ENCODE data around the gene DNAJA1. TPM values are rescaled to one million over a fixed set of nuclear protein-coding genes. Genes with fewer than 3 reads are reported as not detected.
A peak's percentile ranks its signal among the peaks of the same experiment; 100 is the strongest.

The DNAJA1 gene
- 70.0 TPM for total RNA-seq

DNA sequence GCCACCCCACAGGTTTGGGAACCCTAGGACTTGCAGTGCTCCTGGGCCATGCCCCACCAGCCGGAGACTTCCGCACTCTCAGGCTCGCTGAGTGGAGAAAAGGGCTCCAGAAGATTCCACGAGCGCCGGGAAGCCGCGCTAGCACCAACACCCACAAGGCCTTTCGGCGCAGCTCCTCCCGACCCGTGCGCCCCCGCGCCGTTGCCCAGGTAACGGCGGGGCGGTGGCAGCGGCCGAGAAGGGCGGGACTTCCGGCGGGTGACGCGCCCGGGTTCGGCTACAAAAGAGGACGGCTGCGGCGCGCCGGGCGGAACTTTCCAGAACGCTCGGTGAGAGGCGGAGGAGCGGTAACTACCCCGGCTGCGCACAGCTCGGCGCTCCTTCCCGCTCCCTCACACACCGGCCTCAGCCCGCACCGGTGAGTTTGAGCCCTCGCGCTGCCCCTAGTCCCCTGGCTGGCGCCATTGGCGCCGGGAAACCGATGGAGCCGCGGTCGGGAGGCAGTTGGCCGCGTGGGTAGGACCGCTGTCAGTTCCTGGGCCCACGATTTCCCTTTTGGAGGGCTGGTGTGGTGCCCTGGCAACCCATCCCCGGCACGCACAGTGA is at the start of gene DNAJA1:
Gene DNAJA1 (plus strand): TSS at position 308 of the 606 bp plus-strand sequence. CDS start 1,212 bp downstream, outside the sequence.
- Histone ChIP-seq H3K4me3 (peak within 1 kb of the TSS; percentile 83 to 94), H3K27ac (peak within 1 kb of the TSS; percentile 100), H3K4me1 (peaks cover 57% of the 10 kb centered on the region), H3K9me3 (no peaks in the 10 kb centered on the region), H3K36me3 (peaks cover 0 to 27% of the 10 kb centered on the region in 2 donors), H3K27me3 (no peaks in the 10 kb centered on the region)
- TF ChIP-seq, protein P1, sequence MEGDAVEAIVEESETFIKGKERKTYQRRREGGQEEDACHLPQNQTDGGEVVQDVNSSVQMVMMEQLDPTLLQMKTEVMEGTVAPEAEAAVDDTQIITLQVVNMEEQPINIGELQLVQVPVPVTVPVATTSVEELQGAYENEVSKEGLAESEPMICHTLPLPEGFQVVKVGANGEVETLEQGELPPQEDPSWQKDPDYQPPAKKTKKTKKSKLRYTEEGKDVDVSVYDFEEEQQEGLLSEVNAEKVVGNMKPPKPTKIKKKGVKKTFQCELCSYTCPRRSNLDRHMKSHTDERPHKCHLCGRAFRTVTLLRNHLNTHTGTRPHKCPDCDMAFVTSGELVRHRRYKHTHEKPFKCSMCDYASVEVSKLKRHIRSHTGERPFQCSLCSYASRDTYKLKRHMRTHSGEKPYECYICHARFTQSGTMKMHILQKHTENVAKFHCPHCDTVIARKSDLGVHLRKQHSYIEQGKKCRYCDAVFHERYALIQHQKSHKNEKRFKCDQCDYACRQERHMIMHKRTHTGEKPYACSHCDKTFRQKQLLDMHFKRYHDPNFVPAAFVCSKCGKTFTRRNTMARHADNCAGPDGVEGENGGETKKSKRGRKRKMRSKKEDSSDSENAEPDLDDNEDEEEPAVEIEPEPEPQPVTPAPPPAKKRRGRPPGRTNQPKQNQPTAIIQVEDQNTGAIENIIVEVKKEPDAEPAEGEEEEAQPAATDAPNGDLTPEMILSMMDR (IDR thresholded peaks at IDR 0.05), result no peak
- TF ChIP-seq POLR2AphosphoS5 (IDR thresholded peaks at IDR 0.05; ENCODE audit: insufficient read depth in 1 of 2, low read depth in 1 of 2) (peak; percentile 97 to 99), POLR2A (IDR thresholded peaks at IDR 0.05) (peak; percentile 95 to 96)
- intact Hi-C loops (cut with DNase I), result no loop called here
- DNase-seq (ENCODE audit: extremely low spot score in 2 of 2), result peak; percentile 97 to 98

DNA sequence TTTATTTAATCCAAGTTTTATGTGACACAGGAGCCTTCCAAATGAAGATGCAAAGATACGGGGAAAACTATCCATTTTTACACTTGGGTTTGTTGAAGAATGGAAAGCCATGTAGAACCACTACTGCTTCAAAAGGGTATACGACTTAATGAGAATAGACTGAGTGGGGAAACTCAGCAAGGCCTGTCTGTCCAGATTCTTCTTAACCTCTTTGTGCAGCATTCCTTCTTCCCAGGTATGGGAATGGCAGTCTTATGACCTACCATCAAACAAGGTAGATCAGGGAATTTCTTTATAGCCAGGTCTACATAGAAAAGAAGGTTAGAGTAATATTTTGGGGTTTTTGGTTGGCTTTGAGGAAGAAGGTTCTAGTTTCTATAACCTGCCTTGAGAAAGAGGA is 47.0 kb upstream of the DNAJA1 start:
- no peak for DNase-seq (ENCODE audit: extremely low spot score in 2 of 2)
- no peaks in the 10 kb centered on the region for H3K9me3 ChIP-seq
- no peaks in the 10 kb centered on the region for H3K27me3 ChIP-seq
- intact Hi-C loops (cut with DNase I), result no loop called here
- H3K27ac ChIP-seq, result no peak overlapping the region
- peaks cover 0 to 23% of the 10 kb centered on the region in 2 donors for H3K36me3 ChIP-seq
- no peaks in the 10 kb centered on the region for H3K4me1 ChIP-seq
- TF ChIP-seq POLR2A (IDR thresholded peaks at IDR 0.05) (no peak), POLR2AphosphoS5 (IDR thresholded peaks at IDR 0.05; ENCODE audit: insufficient read depth in 1 of 2, low read depth in 1 of 2) (no peak)
- TF ChIP-seq, protein P1 (IDR thresholded peaks at IDR 0.05), result no peak
- no peak overlapping the region for H3K4me3 ChIP-seq

DNA sequence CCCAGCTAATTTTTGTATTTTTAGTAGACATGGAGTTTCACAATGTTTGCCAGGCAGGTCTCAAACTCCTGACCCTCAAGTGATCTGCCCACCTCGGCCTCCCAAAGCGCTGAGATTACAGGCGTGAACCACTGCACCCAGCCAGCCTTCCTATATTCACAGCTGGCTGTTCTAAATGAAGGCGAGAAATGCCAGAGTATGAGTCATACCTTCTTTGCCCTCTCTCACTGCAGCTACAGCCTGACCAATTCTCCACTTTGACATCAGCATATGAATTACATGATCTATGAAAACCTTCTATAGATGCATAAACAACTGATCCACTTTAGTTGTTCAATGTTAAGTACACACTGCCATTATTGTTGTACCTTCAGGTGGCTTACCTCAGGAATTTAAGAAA is 38.1 kb upstream of the DNAJA1 start:
- intact Hi-C loops (cut with DNase I), result no loop called here
- peaks cover 0 to 56% of the 10 kb centered on the region in 2 donors for H3K36me3 ChIP-seq
- no peaks in the 10 kb centered on the region for H3K9me3 ChIP-seq
- no peak overlapping the region for H3K4me3 ChIP-seq
- no peak overlapping the region for H3K27ac ChIP-seq
- TF ChIP-seq POLR2AphosphoS5 (IDR thresholded peaks at IDR 0.05; ENCODE audit: insufficient read depth in 1 of 2, low read depth in 1 of 2) (no peak), POLR2A (IDR thresholded peaks at IDR 0.05) (no peak)
- TF ChIP-seq, protein P1 (IDR thresholded peaks at IDR 0.05), result no peak
- H3K27me3 ChIP-seq, result no peaks in the 10 kb centered on the region
- H3K4me1 ChIP-seq, result no peaks in the 10 kb centered on the region
- no peak for DNase-seq (ENCODE audit: extremely low spot score in 2 of 2)

DNA sequence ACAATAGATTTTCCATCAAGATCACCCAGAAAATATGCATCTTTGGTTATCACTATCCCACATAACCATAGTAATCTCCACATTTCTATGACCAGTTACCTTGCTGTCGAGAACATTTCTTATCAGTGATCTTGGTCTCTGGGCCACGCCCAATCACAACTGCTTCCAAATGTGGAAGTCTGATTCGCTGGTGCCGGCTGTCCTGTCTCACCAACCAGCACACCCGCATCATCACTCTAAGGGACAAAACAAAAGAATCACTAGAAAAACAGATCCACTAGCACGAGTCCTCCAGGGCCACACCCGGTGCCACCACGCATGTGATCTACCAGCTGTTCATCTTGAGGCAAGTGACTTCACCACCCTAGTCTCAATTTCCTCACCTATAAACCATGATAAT is 35.4 kb upstream of the DNAJA1 start:
- peaks cover 0 to 48% of the 10 kb centered on the region in 2 donors for H3K36me3 ChIP-seq

More for the DNA sequence above, 35.4 kb upstream of the DNAJA1 start:
- intact Hi-C loops (cut with DNase I), result loop anchor here (10.0 kb wide), 1 partner anchor 415 kb away; the partner anchor contains the start of gene NDUFB6
- no peak for DNase-seq (ENCODE audit: extremely low spot score in 2 of 2)
- no peaks in the 10 kb centered on the region for H3K27me3 ChIP-seq
- no peak overlapping the region for H3K4me3 ChIP-seq
- no peaks in the 10 kb centered on the region for H3K4me1 ChIP-seq
- TF ChIP-seq POLR2A (IDR thresholded peaks at IDR 0.05) (no peak), POLR2AphosphoS5 (IDR thresholded peaks at IDR 0.05; ENCODE audit: insufficient read depth in 1 of 2, low read depth in 1 of 2) (no peak)
- TF ChIP-seq, protein P1 (IDR thresholded peaks at IDR 0.05), result no peak
- no peak overlapping the region for H3K27ac ChIP-seq
- no peaks in the 10 kb centered on the region for H3K9me3 ChIP-seq
